Thoracic aorta (tissue), 2 donors: ENCODE data around the gene MARF1. TPM values are rescaled to one million over a fixed set of nuclear protein-coding genes. Genes with fewer than 3 reads are reported as not detected.

Source experiments
- ATAC-seq: fragments of 150-250 bp; one replicate; pipeline ENCODE4 v1.8.0; 2017; ENCODE audit warnings: low read depth; ENCODE audit not compliant: insufficient number of reproducible peaks, low FRiP score
- DNase-seq: peaks from one replicate; pipeline ENCODE4 v3.0.0-alpha.2; 2020; ENCODE audit warnings: low spot score
- H3K27ac ChIP-seq, 2 donors: fragments of 200-600 bp; sonication (generic); 1 replicate in 1 of 2; 2 replicates in 1 of 2; pipeline ENCODE4 v1.5.1; 2016; ENCODE audit warnings: mild to moderate bottlenecking in 2 of 2, moderate library complexity in 2 of 2
- H3K27me3 ChIP-seq: fragments of 200-600 bp; sonication (generic); replicated peaks from 2 replicates; pipeline ENCODE4 v1.6.0; 2016; ENCODE audit warnings: mild to moderate bottlenecking; ENCODE audit not compliant: insufficient read depth
- H3K36me3 ChIP-seq: fragments of 200-600 bp; sonication (generic); one replicate; pipeline ENCODE4 v1.5.1; 2016
- H3K4me1 ChIP-seq, 2 donors: fragments of 200-600 bp; sonication (generic); 1 replicate in 1 of 2; 2 replicates in 1 of 2; pipeline versions ENCODE4 v1.5.1 to v1.6.0; 2016; ENCODE audit warnings: low read depth in 2 of 2, mild to moderate bottlenecking in 1 of 2; ENCODE audit not compliant: control insufficient read depth in 1 of 2
- H3K4me3 ChIP-seq: fragments of 200-600 bp; sonication (generic); 2 replicates; pipeline ENCODE4 v1.5.1; 2016; ENCODE audit warnings: mild to moderate bottlenecking
- H3K9me3 ChIP-seq: fragments of 200-600 bp; sonication (generic); 2 replicates; pipeline ENCODE4 v1.5.1; 2016
- CTCF ChIP-seq: fragments of 200-600 bp; sonication (generic); IDR thresholded peaks from one replicate; pipeline ENCODE4 v1.5.1; 2019; ENCODE audit warnings: antibody characterized with exemption
- total RNA-seq, 2 donors: library from RNA; depleted of rRNA; stranded (reverse); fragments of >200 nt; gene quantifications; one replicate each; pipeline versions ENCODE4 v1.1.0 to v1.2.3, GENCODE V29; 2016

MARF1 gene
- total RNA-seq, 2 donors from 2014 or later: 35.7 to 49.6 TPM

- Histone ChIP-seq H3K9me3 (no peaks in the 10 kb centered on the region), H3K4me3 (no peak overlapping the region), H3K36me3 (peaks cover 56% of the 10 kb centered on the region), H3K4me1 (peaks cover 4 to 10% of the 10 kb centered on the region in 2 donors), H3K27ac (no peak overlapping the region), H3K27me3 (no peaks in the 10 kb centered on the region)
- ATAC-seq: no peak
- no peak for TF ChIP-seq CTCF
- no peak for DNase-seq
Measured at GRCh38 chr16:15636392-15636873, 6.5 kb downstream of the MARF1 start.

- peaks cover 60% of the 10 kb centered on the region for H3K36me3 ChIP-seq
- ATAC-seq: no peak
- TF ChIP-seq CTCF: no peak
Measured at GRCh38 chr16:15635926-15636325, 7.0 kb downstream of the MARF1 start.

GRCh38 chr16:15631730-15632409 is 11.1 kb downstream of the MARF1 start:
- no peak for TF ChIP-seq CTCF
- Histone ChIP-seq H3K27ac (no peak overlapping the region), H3K4me1 (no peaks in the 10 kb centered on the region), H3K36me3 (peaks cover 54% of the 10 kb centered on the region), H3K9me3 (no peaks in the 10 kb centered on the region), H3K27me3 (no peaks in the 10 kb centered on the region), H3K4me3 (no peak overlapping the region)
- ATAC-seq (no peak), DNase-seq (no peak)

More at GRCh38 chr16:15635926-15636325, 7.0 kb downstream of the MARF1 start:
- H3K27ac ChIP-seq: no peak overlapping the region
- DNase-seq: no peak
- peaks cover 0 to 5% of the 10 kb centered on the region in 2 donors for H3K4me1 ChIP-seq
- H3K4me3 ChIP-seq: no peak overlapping the region
- no peaks in the 10 kb centered on the region for H3K9me3 ChIP-seq
- H3K27me3 ChIP-seq: no peaks in the 10 kb centered on the region

- Histone ChIP-seq H3K36me3 (peaks cover 32% of the 10 kb centered on the region), H3K27ac (no peak overlapping the region), H3K4me3 (no peak overlapping the region), H3K4me1 (peaks cover 7 to 27% of the 10 kb centered on the region in 2 donors), H3K27me3 (no peaks in the 10 kb centered on the region), H3K9me3 (no peaks in the 10 kb centered on the region)
- no peak for TF ChIP-seq CTCF
- ATAC-seq: peak; percentile 38
- DNase-seq: no peak
Measured at GRCh38 chr16:15621889-15622288, 21.1 kb downstream of the MARF1 start.

- Histone ChIP-seq H3K27ac (no peak overlapping the region), H3K4me3 (no peak overlapping the region), H3K4me1 (peaks cover 7 to 27% of the 10 kb centered on the region in 2 donors), H3K27me3 (no peaks in the 10 kb centered on the region), H3K9me3 (no peaks in the 10 kb centered on the region), H3K36me3 (peaks cover 36% of the 10 kb centered on the region)
- ATAC-seq (no peak), DNase-seq (no peak)
- TF ChIP-seq CTCF: no peak
Measured at GRCh38 chr16:15621456-15621855, 21.5 kb downstream of the MARF1 start.
